GM12891 (cell line): ENCODE measurements around the gene PXMP4.

Source experiments
- POLR2A ChIP-seq: IDR thresholded peaks from 2 replicates; pipeline ENCODE4 v1.6.1; 2011; ENCODE audit warnings: low read depth, low read length, control low read depth
- POLR2AphosphoS5 ChIP-seq: IDR thresholded peaks from 2 replicates; pipeline ENCODE4 v1.6.1; 2011; ENCODE audit warnings: low read depth, low read length, control low read depth
- SPI1 ChIP-seq: IDR thresholded peaks from 2 replicates; pipeline ENCODE4 v1.6.1; 2011; ENCODE audit warnings: low read depth, low read length, control low read depth

GRCh38 chr20:33709398-33709797 lies 10.7 kb downstream of the PXMP4 start:
- no peak for TF ChIP-seq POLR2AphosphoS5
- no peak for TF ChIP-seq POLR2A
- TF ChIP-seq SPI1, result no peak
